AG10803 (cell line): ENCODE data around the gene TPRG1L.

ENCODE experiments used
- DNase-seq: peaks from one replicate; pipeline ENCODE4 v3.0.0; 2010; ENCODE audit warnings: low read depth
- H3K4me3 ChIP-seq: 2 replicates; pipeline ENCODE4 v1.5.1; 2011; ENCODE audit warnings: mild to moderate bottlenecking, low read length, control low read depth
- CTCF ChIP-seq: conservative IDR thresholded peaks from 2 replicates; pipeline ENCODE4 v1.5.1; 2011; ENCODE audit warnings: mild to moderate bottlenecking, low read length, control low read depth, inconsistent platforms

Gene TPRG1L

GRCh38 chr1:3650248-3651025, 25.6 kb downstream of the TPRG1L start:
- DNase-seq: no peak
- no peak for TF ChIP-seq CTCF
- H3K4me3 ChIP-seq: no peak overlapping the region

GRCh38 chr1:3651026-3651929, 26.5 kb downstream of the TPRG1L start:
- no peak for TF ChIP-seq CTCF
- no peak overlapping the region for H3K4me3 ChIP-seq
- no peak for DNase-seq

- no peak for DNase-seq
- no peak within 1 kb of the TSS for H3K4me3 ChIP-seq
- TF ChIP-seq CTCF: no peak
These were observed 27.2 kb downstream of the TPRG1L start, which contains the start of gene TP73 for GRCh38 chr1:3651930-3652547. Gene TP73 (plus strand): TSS chr1:3652516. CDS start chr1:3682366, 29,850 bp downstream.

- TF ChIP-seq CTCF: no peak
- H3K4me3 ChIP-seq: no peak overlapping the region
- DNase-seq: no peak
These were observed 27.9 kb downstream of the TPRG1L start for GRCh38 chr1:3652548-3653285.

GRCh38 chr1:3653286-3653618, 28.4 kb downstream of the TPRG1L start:
- H3K4me3 ChIP-seq: no peak overlapping the region
- no peak for DNase-seq
- no peak for TF ChIP-seq CTCF

GRCh38 chr1:3654549-3655281, 29.9 kb downstream of the TPRG1L start:
- TF ChIP-seq CTCF: no peak
- H3K4me3 ChIP-seq: no peak overlapping the region
- no peak for DNase-seq
